Panc1 (cell line): ENCODE data around the gene VDR. TPM values are rescaled to one million over a fixed set of nuclear protein-coding genes. Genes with fewer than 3 reads are reported as not detected.

ENCODE experiments used
- ATAC-seq: fragments of 200-7000 bp; cut with Tn5 transposase; 2 replicates; pipeline ENCODE4 v1.9.1; 2020; ENCODE audit warnings: mild to moderate bottlenecking, moderate library complexity
- BruUV-seq: library from RNA; stranded (reverse); fragments of 400-500 nt; replicated peaks from 2 replicates; lab custom pipeline; 2021; lab: Mats Ljungman, UMichigan
- CTCF ChIA-PET: fragments of 300-600 bp; sonication (Branson Sonifier 250); formaldehyde crosslinking; loops from one replicate; lab custom pipeline; 2022; ENCODE audit warnings: antibody characterized with exemption; lab: Charles Lee
- POLR2A ChIA-PET: fragments of 300-600 bp; sonication (Branson Sonifier 250); formaldehyde crosslinking; loops from one replicate; lab custom pipeline; 2022; ENCODE audit warnings: antibody characterized with exemption; lab: Charles Lee
- DNase-seq: peaks from one replicate; pipeline ENCODE4 v3.0.0-alpha.2; 2010; ENCODE audit warnings: low read depth, low spot score
- H3K27ac ChIP-seq: 2 replicates; pipeline ENCODE4 v1.5.1; 2011; ENCODE audit warnings: mild to moderate bottlenecking, low read length, inconsistent platforms
- H3K27me3 ChIP-seq: fragments of 200-500 bp; sonication (Bioruptor generic); 2 replicates; pipeline ENCODE4 v1.6.0; 2014; ENCODE audit warnings: low read length, inconsistent platforms; ENCODE audit not compliant: control insufficient read depth, insufficient read depth
- H3K36me3 ChIP-seq: fragments of 200-500 bp; sonication (Bioruptor generic); 2 replicates; pipeline ENCODE4 v1.5.1; 2014; ENCODE audit warnings: inconsistent platforms, mild to moderate bottlenecking, low read length, moderate library complexity; ENCODE audit not compliant: control insufficient read depth, insufficient read depth
- H3K4me1 ChIP-seq: 2 replicates; pipeline ENCODE4 v1.5.1; 2011; ENCODE audit warnings: inconsistent platforms, mild to moderate bottlenecking, low read length, moderate library complexity; ENCODE audit not compliant: control insufficient read depth, insufficient read depth
- H3K4me3 ChIP-seq, 2 experiments: 2 replicates each; pipeline ENCODE4 v1.5.1; 2011 to 2012; ENCODE audit warnings: low read depth in 2 of 2, low read length in 2 of 2, mild to moderate bottlenecking in 2 of 2, inconsistent platforms in 1 of 2, moderate library complexity in 1 of 2
- H3K9me3 ChIP-seq: fragments of 200-500 bp; sonication (Bioruptor generic); 2 replicates; pipeline ENCODE4 v1.5.1; 2014; ENCODE audit warnings: low read depth, mild to moderate bottlenecking, inconsistent platforms, low read length, moderate library complexity; ENCODE audit not compliant: control insufficient read depth, insufficient read depth
- POLR2AphosphoS5 ChIP-seq: IDR thresholded peaks from 2 replicates; pipeline ENCODE4 v1.6.1; 2012; ENCODE audit warnings: mild to moderate bottlenecking, low read depth, low read length, moderate library complexity
- REST ChIP-seq, 2 experiments: IDR thresholded peaks; 2 replicates each; pipeline ENCODE4 v1.6.1; 2011 to 2012; ENCODE audit warnings: low read depth in 2 of 2, control low read depth in 1 of 2, low read length in 1 of 2, mild to moderate bottlenecking in 1 of 2, moderate library complexity in 1 of 2; ENCODE audit not compliant: insufficient read depth in 1 of 2
- SIN3A ChIP-seq: IDR thresholded peaks from 2 replicates; pipeline ENCODE4 v1.6.1; 2012; ENCODE audit warnings: low read depth, mild to moderate bottlenecking, low read length, moderate library complexity, borderline replicate concordance; ENCODE audit not compliant: insufficient read depth
- TCF7L2 ChIP-seq: IDR thresholded peaks from 2 replicates; pipeline ENCODE4 v1.6.1; 2011; ENCODE audit warnings: mild to moderate bottlenecking, low read depth, low read length, inconsistent platforms
- in situ Hi-C: cut with HindIII; loops from 2 replicates; pipeline ENCODE4 v1.10.0; 2016; ENCODE audit warnings: low sequenced_read_pairs, low pct_unique_long_range_greater_than_20kb
- intact Hi-C: fragments of 100-400 bp; cut with micrococcal nuclease; formaldehyde crosslinking; loops from one replicate; pipeline ENCODE4 v1.10.0; 2022; ENCODE audit not compliant: unreplicated experiment
- total RNA-seq: library from RNA; stranded (reverse); gene quantifications from one replicate; pipeline ENCODE4 v1.2.1, GENCODE V29; 2021; ENCODE audit not compliant: unreplicated experiment
- TF ChIP-seq, protein P1 (sequence below): fragments of 450-650 bp; IDR thresholded peaks from 2 replicates; pipeline ENCODE4 v1.5.1; 2017; ENCODE audit warnings: mild to moderate bottlenecking

Gene VDR
- total RNA-seq, 1 experiment from 2014 or later = 3.0 TPM

DNA sequence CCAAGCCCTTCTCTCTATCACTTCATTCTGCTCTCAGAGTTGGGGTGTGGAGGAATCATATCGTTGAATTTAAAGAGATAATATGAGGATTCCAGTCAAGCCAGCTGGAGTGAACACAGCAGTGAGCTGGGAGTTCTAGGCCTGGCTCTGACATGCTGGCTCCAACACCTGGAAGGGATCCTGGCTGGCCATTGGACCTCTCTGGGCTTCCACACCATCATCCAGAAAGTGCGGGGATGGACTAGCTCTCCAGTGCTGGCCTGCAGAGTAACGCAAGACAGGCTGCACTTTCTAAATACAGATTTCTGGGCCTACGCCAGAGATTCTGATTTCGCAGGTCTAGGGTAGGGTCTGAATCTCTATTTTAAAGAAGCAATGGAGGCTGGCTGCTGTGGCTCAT is 50.3 kb downstream of the VDR start:
- Histone ChIP-seq H3K27ac (no peak overlapping the region), H3K36me3 (no peaks in the 10 kb centered on the region), H3K9me3 (no peaks in the 10 kb centered on the region), H3K27me3 (no peaks in the 10 kb centered on the region), H3K4me1 (no peaks in the 10 kb centered on the region), H3K4me3 (no peak overlapping the region)
- TF ChIP-seq, protein P1, sequence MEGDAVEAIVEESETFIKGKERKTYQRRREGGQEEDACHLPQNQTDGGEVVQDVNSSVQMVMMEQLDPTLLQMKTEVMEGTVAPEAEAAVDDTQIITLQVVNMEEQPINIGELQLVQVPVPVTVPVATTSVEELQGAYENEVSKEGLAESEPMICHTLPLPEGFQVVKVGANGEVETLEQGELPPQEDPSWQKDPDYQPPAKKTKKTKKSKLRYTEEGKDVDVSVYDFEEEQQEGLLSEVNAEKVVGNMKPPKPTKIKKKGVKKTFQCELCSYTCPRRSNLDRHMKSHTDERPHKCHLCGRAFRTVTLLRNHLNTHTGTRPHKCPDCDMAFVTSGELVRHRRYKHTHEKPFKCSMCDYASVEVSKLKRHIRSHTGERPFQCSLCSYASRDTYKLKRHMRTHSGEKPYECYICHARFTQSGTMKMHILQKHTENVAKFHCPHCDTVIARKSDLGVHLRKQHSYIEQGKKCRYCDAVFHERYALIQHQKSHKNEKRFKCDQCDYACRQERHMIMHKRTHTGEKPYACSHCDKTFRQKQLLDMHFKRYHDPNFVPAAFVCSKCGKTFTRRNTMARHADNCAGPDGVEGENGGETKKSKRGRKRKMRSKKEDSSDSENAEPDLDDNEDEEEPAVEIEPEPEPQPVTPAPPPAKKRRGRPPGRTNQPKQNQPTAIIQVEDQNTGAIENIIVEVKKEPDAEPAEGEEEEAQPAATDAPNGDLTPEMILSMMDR = no peak
- TF ChIP-seq REST (IDR thresholded peaks at IDR 0.05; ENCODE audit: insufficient read depth in 1 of 2, low read depth in 2 of 2, low read length in 1 of 2) = no peak
- no peak for TF ChIP-seq POLR2AphosphoS5
- TF ChIP-seq SIN3A = no peak
- TF ChIP-seq TCF7L2 = no peak
- in situ Hi-C loops (no loop called here), intact Hi-C loops (no loop called here)
- ChIA-PET POLR2A (no interaction called here), CTCF (no interaction called here)
- BruUV-seq = no TSS peak
- no peak for DNase-seq
- ATAC-seq = no peak

GRCh38 chr12:47852096-47852571 is 52.7 kb downstream of the VDR start:
- ATAC-seq = no peak
- POLR2A ChIA-PET = no interaction called here

More at GRCh38 chr12:47852096-47852571, 52.7 kb downstream of the VDR start:
- no peak for DNase-seq
- TF ChIP-seq REST (IDR thresholded peaks at IDR 0.05; ENCODE audit: insufficient read depth in 1 of 2, low read depth in 2 of 2, low read length in 1 of 2) (no peak), SIN3A (no peak), TCF7L2 (no peak), POLR2AphosphoS5 (no peak)
- TF ChIP-seq, protein P1 = no peak
- BruUV-seq = no TSS peak
- intact Hi-C loops (no loop called here), in situ Hi-C loops (no loop called here)
- no peak overlapping the region for H3K4me3 ChIP-seq
- no peaks in the 10 kb centered on the region for H3K27me3 ChIP-seq
- H3K36me3 ChIP-seq = no peaks in the 10 kb centered on the region
- H3K27ac ChIP-seq = no peak overlapping the region
- H3K4me1 ChIP-seq = no peaks in the 10 kb centered on the region
- CTCF ChIA-PET = no interaction called here
- H3K9me3 ChIP-seq = no peaks in the 10 kb centered on the region
